ENCODE results near the gene CARF.

Gene CARF

DNA sequence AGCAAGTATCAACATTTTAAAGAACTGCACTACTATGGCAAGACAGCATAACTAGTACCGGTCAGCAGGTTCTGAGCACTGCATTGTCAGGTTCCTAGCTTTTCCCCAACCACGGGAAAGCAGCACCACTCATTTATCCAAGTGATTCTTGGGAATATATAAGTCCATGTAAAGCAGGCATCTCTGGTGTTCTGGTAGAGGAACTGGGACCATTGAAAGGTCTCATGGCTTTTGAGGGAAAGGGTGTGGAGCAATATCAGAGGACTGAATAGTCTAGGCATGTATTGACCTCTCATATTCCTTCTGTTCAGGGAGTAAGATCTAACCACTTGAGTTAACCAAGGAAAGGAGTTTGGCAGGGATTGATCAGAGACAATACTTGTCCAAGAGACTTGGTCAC lies 34.4 kb upstream of the CARF start:
- TF ChIP-seq TEAD4 (IDR thresholded peaks at IDR 0.05) (no peak), CREB1 (IDR thresholded peaks at IDR 0.05; ENCODE audit: low read depth) (no peak), TAF1 (IDR thresholded peaks at IDR 0.05; ENCODE audit: low read depth) (no peak), ZBTB7A (IDR thresholded peaks at IDR 0.05; ENCODE audit: low read depth) (no peak), EP300 (IDR thresholded peaks at IDR 0.05; ENCODE audit: borderline replicate concordance) (no peak)
- TF ChIP-seq, protein P1, sequence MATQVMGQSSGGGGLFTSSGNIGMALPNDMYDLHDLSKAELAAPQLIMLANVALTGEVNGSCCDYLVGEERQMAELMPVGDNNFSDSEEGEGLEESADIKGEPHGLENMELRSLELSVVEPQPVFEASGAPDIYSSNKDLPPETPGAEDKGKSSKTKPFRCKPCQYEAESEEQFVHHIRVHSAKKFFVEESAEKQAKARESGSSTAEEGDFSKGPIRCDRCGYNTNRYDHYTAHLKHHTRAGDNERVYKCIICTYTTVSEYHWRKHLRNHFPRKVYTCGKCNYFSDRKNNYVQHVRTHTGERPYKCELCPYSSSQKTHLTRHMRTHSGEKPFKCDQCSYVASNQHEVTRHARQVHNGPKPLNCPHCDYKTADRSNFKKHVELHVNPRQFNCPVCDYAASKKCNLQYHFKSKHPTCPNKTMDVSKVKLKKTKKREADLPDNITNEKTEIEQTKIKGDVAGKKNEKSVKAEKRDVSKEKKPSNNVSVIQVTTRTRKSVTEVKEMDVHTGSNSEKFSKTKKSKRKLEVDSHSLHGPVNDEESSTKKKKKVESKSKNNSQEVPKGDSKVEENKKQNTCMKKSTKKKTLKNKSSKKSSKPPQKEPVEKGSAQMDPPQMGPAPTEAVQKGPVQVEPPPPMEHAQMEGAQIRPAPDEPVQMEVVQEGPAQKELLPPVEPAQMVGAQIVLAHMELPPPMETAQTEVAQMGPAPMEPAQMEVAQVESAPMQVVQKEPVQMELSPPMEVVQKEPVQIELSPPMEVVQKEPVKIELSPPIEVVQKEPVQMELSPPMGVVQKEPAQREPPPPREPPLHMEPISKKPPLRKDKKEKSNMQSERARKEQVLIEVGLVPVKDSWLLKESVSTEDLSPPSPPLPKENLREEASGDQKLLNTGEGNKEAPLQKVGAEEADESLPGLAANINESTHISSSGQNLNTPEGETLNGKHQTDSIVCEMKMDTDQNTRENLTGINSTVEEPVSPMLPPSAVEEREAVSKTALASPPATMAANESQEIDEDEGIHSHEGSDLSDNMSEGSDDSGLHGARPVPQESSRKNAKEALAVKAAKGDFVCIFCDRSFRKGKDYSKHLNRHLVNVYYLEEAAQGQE (IDR thresholded peaks at IDR 0.05; ENCODE audit: low read depth): no peak

DNA sequence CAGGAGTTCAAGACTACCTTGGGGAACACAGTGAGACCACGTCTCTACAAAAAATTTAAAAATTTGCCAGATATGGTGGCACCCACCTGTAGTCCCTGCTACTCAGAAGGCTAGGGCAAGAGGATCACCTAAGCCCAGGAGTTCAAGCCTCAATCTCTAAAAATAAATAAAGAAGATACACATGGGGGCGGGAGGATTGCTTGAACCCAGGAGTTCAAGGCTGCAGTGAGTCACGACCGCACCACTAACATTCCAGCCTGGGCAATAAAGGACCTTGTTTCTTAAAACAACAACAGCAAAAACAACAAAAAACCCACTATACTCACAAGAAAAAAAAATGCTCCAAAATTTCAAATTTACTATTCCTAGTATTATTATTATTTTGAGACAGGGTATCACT lies 30.5 kb upstream of the CARF start:
- no peak for TF ChIP-seq CEBPB (IDR thresholded peaks at IDR 0.05)
- TF ChIP-seq, protein P2, sequence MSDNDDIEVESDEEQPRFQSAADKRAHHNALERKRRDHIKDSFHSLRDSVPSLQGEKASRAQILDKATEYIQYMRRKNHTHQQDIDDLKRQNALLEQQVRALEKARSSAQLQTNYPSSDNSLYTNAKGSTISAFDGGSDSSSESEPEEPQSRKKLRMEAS (IDR thresholded peaks at IDR 0.05): no peak
- no peak for TF ChIP-seq TCF12 (IDR thresholded peaks at IDR 0.05; ENCODE audit: low read depth)
- TF ChIP-seq CREB1 (IDR thresholded peaks at IDR 0.05; ENCODE audit: low read depth): no peak
- no peak for TF ChIP-seq TAF1 (IDR thresholded peaks at IDR 0.05; ENCODE audit: low read depth)
- no peak for TF ChIP-seq YY1 (IDR thresholded peaks at IDR 0.05; ENCODE audit: low read depth)
- TF ChIP-seq, protein P3, sequence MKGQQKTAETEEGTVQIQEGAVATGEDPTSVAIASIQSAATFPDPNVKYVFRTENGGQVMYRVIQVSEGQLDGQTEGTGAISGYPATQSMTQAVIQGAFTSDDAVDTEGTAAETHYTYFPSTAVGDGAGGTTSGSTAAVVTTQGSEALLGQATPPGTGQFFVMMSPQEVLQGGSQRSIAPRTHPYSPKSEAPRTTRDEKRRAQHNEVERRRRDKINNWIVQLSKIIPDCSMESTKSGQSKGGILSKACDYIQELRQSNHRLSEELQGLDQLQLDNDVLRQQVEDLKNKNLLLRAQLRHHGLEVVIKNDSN (IDR thresholded peaks at IDR 0.05): no peak
- TF ChIP-seq NFIC (IDR thresholded peaks at IDR 0.05): no peak
- TF ChIP-seq, protein P1 (IDR thresholded peaks at IDR 0.05; ENCODE audit: low read depth): no peak
- TF ChIP-seq EGR1 (IDR thresholded peaks at IDR 0.05): no peak
- no peak for TF ChIP-seq EP300 (IDR thresholded peaks at IDR 0.05; ENCODE audit: borderline replicate concordance)
- TF ChIP-seq ZBTB7A (IDR thresholded peaks at IDR 0.05; ENCODE audit: low read depth): no peak

DNA sequence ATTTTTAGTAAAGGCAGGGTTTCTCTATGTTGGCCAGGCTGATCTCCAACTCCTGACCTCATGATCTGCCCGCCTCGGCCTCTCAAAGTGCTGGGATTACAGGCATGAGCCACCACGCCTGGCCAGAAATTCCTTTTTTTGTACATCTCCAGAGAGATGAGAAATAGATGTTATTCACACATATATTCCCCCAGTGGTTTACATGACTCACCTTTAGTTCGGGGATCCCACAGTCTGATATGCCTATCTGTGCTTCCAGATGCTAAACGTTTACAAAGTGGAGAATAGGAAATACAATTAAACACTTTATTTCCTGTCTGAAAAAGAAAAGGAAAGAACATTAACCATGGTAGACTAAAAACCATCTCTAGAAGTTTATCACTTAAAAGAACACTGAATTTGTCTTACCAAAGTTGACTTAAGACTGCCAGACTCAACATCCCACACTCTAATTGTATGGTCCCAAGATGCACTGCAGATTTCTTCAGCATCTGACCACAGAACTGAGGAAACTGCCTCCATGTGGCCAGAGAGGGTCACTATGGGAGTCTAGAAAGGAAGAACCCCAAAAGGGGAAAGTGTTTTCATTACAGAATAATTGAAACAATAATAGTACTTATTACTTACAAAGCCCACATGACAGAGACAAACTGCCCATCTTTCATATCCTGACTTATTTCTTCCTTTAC lies 27.9 kb upstream of the CARF start:
- TF ChIP-seq, protein P3 (IDR thresholded peaks at IDR 0.05): no peak
- TF ChIP-seq, protein P2 (IDR thresholded peaks at IDR 0.05): no peak
- no peak for TF ChIP-seq CREB1 (IDR thresholded peaks at IDR 0.05; ENCODE audit: low read depth)
- TF ChIP-seq ZBTB7A (IDR thresholded peaks at IDR 0.05; ENCODE audit: low read depth): no peak
- TF ChIP-seq TAF1 (IDR thresholded peaks at IDR 0.05; ENCODE audit: low read depth): no peak
- no peak for TF ChIP-seq NFIC (IDR thresholded peaks at IDR 0.05)
- TF ChIP-seq, protein P1 (IDR thresholded peaks at IDR 0.05; ENCODE audit: low read depth): no peak
- TF ChIP-seq EP300 (IDR thresholded peaks at IDR 0.05; ENCODE audit: borderline replicate concordance): no peak
- TF ChIP-seq TCF12 (IDR thresholded peaks at IDR 0.05; ENCODE audit: low read depth): no peak
- no peak for TF ChIP-seq TEAD4 (IDR thresholded peaks at IDR 0.05)

DNA sequence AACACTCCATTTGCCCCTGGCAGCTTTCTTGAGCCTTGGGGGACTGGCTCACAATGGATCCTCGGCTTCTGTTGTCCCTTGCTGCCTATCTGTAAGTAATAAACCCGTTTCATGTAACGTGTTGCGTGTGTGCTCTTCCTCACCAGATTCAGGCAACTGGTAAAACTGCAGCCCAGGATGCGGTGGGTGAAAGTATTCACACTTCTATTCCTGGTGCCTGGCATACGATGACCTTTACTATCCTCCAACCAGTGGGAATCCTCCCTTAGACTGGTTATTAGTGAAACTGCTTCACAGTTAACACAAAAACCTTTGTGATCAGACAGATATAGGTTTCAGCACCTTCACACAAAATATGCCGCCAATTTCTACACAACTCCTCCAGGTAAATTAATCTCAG lies 26.9 kb upstream of the CARF start:
- TF ChIP-seq CEBPB (IDR thresholded peaks at IDR 0.05) (no peak), CREB1 (IDR thresholded peaks at IDR 0.05; ENCODE audit: low read depth) (no peak), FOXM1 (IDR thresholded peaks at IDR 0.05; ENCODE audit: borderline replicate concordance, low read depth) (no peak), ZBTB7A (IDR thresholded peaks at IDR 0.05; ENCODE audit: low read depth) (no peak), RAD21 (IDR thresholded peaks at IDR 0.05; ENCODE audit: low read depth) (no peak), EGR1 (IDR thresholded peaks at IDR 0.05) (no peak), EP300 (IDR thresholded peaks at IDR 0.05; ENCODE audit: borderline replicate concordance) (no peak)
- TF ChIP-seq, protein P1 (IDR thresholded peaks at IDR 0.05; ENCODE audit: low read depth): no peak
